Measurements from ENCODE around the gene ITGB5. TPM values are rescaled to one million over a fixed set of nuclear protein-coding genes. Genes with fewer than 3 reads are reported as not detected.

The ITGB5 gene
- total RNA-seq, 2 experiments from 2014 or later, result 0.34 to 0.97 TPM

DNA sequence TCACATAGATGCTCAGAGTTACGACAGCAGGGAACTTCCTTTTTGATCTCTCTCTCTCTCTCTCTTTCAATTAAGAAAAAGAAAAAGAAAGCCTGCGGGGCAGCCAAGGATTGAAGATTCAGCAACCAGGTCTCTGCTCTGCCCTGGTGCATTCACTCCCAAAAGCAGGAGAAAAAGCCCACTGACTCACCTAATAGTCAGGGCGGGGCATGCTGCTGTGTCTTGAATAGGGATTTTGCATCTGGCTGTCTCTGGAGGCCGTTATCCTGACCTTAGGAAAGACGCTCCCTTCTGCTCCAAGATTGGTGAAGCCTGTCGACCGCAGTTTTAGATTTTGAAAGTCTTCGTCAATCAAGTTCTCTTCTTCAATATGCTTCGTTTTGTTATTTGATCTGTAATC is 20.8 kb upstream of the ITGB5 start:
- H3K27ac Mint-ChIP-seq, result no peak overlapping the region
- H3K9me3 Mint-ChIP-seq, result no peaks in the 10 kb centered on the region
- no peaks in the 10 kb centered on the region for H3K4me1 Mint-ChIP-seq
- no peak overlapping the region for H3K4me3 Mint-ChIP-seq
- DNase-seq, result no peak
- H3K27me3 Mint-ChIP-seq, result peaks cover 11% of the 10 kb centered on the region
- H3K36me3 Mint-ChIP-seq, result no peaks in the 10 kb centered on the region

DNA sequence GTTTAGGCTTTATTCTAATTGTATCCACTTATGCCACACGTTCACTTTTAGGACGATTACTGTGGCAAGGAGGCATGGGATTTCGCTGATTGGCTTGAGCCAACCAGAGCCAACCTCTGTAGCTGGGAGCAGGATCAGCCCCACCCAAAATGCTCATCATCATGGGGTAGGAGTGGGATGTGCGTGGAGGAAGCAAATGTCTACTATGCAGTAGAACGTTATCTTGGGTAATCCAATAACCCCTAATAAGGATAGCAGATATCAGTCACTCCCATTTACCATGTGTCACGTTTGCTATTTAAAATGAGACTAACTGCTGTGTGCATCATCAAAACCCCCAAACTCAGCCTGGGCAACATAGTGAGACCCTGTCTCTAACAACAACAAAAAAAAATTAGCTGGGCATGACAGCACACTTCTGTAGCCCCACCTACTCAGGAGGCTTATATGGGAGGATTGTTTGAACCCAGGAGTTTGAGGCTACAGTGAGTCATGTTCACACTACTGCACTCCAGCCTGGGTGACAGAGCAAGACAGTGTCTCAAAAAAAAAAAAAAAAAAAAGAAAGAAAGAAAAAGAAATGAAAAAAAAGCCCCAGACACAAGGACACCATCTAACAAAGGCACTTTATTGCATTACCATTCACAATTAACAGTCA is 17.8 kb upstream of the ITGB5 start:
- Mint-ChIP-seq H3K4me3 (no peak overlapping the region), H3K9me3 (no peaks in the 10 kb centered on the region), H3K4me1 (peaks cover 7% of the 10 kb centered on the region), H3K36me3 (no peaks in the 10 kb centered on the region), H3K27me3 (peaks cover 17% of the 10 kb centered on the region), H3K27ac (no peak overlapping the region)
- no peak for DNase-seq

- Mint-ChIP-seq H3K27ac (no peak overlapping the region), H3K27me3 (peaks cover 17% of the 10 kb centered on the region), H3K9me3 (no peaks in the 10 kb centered on the region), H3K36me3 (no peaks in the 10 kb centered on the region), H3K4me3 (no peak overlapping the region), H3K4me1 (peaks cover 7% of the 10 kb centered on the region)
- DNase-seq, result no peak
Measured at GRCh38 chr3:124903896-124904834, 17.0 kb upstream of the ITGB5 start.

DNA sequence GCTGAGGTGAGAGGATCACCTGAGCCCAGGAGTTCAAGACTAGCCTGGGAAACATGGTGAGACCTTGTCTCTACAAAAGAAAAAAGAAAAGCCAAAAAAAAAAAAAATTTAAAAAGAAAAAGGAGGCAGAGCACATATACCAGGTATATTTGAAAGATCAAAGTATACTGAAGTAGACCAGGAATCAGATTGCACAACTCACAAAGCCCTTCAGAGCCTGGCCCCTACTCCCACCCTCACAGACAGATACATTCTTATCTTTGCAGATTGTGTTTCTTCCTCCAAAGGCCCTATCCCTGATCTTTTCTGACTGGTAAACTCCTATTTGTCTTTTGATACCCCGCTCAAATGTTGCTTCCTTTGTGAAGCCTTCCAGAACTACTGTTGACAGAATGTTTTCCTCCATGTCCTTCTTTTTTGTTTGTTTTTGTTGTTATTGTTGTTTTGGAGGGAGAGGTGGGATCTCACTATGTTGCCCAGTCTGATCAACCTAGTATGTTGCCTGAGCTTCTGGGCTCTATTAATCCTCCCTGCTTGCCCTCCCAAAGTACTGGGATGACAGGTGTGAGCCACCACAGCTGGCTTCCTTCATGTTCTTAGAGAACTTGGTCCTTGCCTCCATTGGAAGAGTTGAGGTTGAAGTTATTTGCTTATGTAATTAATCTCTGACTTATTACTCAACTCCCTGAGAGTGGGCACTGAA is 9.8 kb upstream of the ITGB5 start:
- no peaks in the 10 kb centered on the region for H3K36me3 Mint-ChIP-seq
- H3K4me3 Mint-ChIP-seq, result no peak overlapping the region
- H3K27me3 Mint-ChIP-seq, result peaks cover 3% of the 10 kb centered on the region
- no peaks in the 10 kb centered on the region for H3K9me3 Mint-ChIP-seq
- peaks cover 7% of the 10 kb centered on the region for H3K4me1 Mint-ChIP-seq
- no peak overlapping the region for H3K27ac Mint-ChIP-seq
- DNase-seq, result no peak

DNA sequence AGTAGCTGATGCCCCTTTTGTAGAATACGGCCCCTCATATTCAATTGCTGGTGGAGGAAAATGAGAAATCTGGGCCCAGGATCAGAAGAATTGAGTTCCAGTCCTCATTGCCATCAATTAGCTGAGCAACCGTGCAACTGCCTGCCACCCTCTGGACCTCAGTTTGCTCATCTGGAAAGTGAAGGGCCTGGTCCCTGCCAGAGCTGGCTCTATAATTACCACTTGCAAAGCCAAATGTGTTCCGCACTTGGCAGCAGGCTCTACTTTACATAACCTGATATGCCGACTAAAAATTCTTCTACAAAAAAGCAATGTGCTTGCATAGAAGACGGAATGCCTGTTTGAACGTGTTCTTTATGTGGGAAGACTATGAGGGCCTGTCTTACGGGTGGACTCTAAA is 8.6 kb upstream of the ITGB5 start:
- no peak for DNase-seq
- peaks cover 5% of the 10 kb centered on the region for H3K4me1 Mint-ChIP-seq
- peaks cover 2% of the 10 kb centered on the region for H3K27me3 Mint-ChIP-seq
- H3K36me3 Mint-ChIP-seq, result no peaks in the 10 kb centered on the region
- no peaks in the 10 kb centered on the region for H3K9me3 Mint-ChIP-seq
- H3K4me3 Mint-ChIP-seq, result no peak overlapping the region
- H3K27ac Mint-ChIP-seq, result no peak overlapping the region

DNA sequence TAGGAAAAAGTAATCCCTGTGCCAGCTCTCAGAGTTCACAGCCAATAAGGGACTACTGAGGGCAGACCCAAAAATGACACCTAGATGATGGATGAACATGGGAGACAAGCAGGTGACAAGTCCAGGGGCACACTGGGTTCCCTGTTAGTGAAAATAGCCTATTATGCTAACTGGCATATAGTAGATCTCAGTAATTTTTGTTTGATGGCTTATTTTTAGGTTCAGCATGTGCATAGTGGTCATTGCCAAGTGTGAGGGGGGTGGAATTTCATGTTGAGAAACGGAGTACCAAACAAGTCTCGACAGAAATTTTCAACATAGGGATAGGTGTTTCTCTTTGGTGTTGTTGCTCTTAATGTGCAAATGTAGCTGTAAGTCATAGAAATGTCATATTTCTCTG is 6.4 kb upstream of the ITGB5 start:
- no peak for DNase-seq
- H3K4me1 Mint-ChIP-seq, result no peaks in the 10 kb centered on the region
- no peaks in the 10 kb centered on the region for H3K9me3 Mint-ChIP-seq
- H3K27ac Mint-ChIP-seq, result no peak overlapping the region
- H3K4me3 Mint-ChIP-seq, result no peak overlapping the region
- H3K27me3 Mint-ChIP-seq, result peaks cover 22% of the 10 kb centered on the region
- no peaks in the 10 kb centered on the region for H3K36me3 Mint-ChIP-seq

DNA sequence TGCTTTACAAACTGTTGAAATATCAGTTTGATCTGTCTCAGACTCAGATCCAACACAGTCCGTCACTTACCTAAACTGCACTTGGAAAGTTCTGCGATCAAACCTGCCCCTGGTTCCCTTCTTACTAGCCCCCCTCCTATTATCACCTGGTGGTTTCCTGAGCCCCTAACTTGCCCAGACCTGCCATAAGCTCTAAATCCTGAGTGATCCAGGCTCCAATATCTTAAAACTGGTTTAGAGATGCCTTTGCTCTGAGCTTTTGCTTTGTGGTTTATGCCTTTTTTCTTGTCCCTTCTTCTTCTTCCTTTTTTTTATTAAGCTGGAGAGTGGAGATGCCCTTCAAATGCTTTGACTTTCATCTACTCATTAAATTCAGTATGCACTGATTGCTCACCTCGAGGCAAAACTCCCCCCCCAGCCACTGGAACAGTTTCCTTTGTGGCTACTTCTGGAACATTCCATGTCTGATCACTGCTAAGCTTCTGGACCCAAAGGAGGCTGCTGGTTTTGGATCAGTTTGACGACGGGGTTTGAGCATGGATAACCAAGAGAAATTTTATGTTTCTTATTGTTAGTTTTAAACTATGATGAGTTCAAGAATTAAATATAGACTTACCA is 3.5 kb upstream of the ITGB5 start:
- Mint-ChIP-seq H3K27me3 (peaks cover 39% of the 10 kb centered on the region), H3K27ac (no peak overlapping the region), H3K36me3 (no peaks in the 10 kb centered on the region), H3K4me1 (peaks cover 3% of the 10 kb centered on the region), H3K4me3 (no peak overlapping the region), H3K9me3 (no peaks in the 10 kb centered on the region)
- DNase-seq, result no peak

GRCh38 chr3:124888482-124889441 is 1.6 kb upstream of the ITGB5 start:
- peaks cover 58% of the 10 kb centered on the region for H3K27me3 Mint-ChIP-seq
- no peak for DNase-seq
- H3K36me3 Mint-ChIP-seq, result no peaks in the 10 kb centered on the region
- H3K4me3 Mint-ChIP-seq, result no peak overlapping the region
- no peak overlapping the region for H3K27ac Mint-ChIP-seq
- peaks cover 3% of the 10 kb centered on the region for H3K4me1 Mint-ChIP-seq
- no peaks in the 10 kb centered on the region for H3K9me3 Mint-ChIP-seq

DNA sequence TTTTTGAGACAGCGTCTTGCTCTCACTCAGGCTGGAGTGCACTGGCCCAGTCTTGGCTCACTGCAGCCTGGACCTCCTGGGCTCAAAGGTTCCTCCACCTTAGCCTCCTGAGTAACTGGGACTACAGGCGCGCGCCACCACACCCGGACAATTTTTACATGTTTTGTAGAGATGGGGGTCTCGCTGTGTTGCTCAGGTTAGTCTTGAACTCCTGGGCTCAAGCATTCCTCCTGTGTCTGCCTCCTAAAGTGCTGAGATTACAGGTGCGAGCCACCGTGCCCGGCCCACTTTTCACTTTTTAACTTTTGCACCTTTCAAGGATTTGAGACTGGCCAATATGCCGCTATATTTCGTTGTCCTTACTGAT is 750 bp upstream of the ITGB5 start:
- no peak for DNase-seq
- Mint-ChIP-seq H3K9me3 (no peaks in the 10 kb centered on the region), H3K36me3 (no peaks in the 10 kb centered on the region), H3K27me3 (peaks cover 62% of the 10 kb centered on the region), H3K4me3 (peak overlapping the region; percentile 64), H3K4me1 (peaks cover 3% of the 10 kb centered on the region), H3K27ac (no peak overlapping the region)

GRCh38 chr3:124886168-124887056 is 753 bp downstream of the ITGB5 start:
- Mint-ChIP-seq H3K4me1 (peaks cover 3% of the 10 kb centered on the region), H3K4me3 (peak overlapping the region; percentile 24), H3K9me3 (no peaks in the 10 kb centered on the region), H3K27me3 (peaks cover 70% of the 10 kb centered on the region), H3K36me3 (no peaks in the 10 kb centered on the region), H3K27ac (no peak overlapping the region)
- DNase-seq, result peak; percentile 60

GRCh38 chr3:124885466-124886167 is 1.5 kb downstream of the ITGB5 start:
- no peak overlapping the region for H3K27ac Mint-ChIP-seq
- H3K27me3 Mint-ChIP-seq, result peaks cover 67% of the 10 kb centered on the region
- no peaks in the 10 kb centered on the region for H3K9me3 Mint-ChIP-seq
- no peaks in the 10 kb centered on the region for H3K36me3 Mint-ChIP-seq
- peaks cover 3% of the 10 kb centered on the region for H3K4me1 Mint-ChIP-seq
- peak overlapping the region; percentile 24 for H3K4me3 Mint-ChIP-seq
- no peak for DNase-seq

- DNase-seq, result no peak
- Mint-ChIP-seq H3K4me3 (no peak overlapping the region), H3K36me3 (no peaks in the 10 kb centered on the region), H3K27ac (no peak overlapping the region), H3K9me3 (no peaks in the 10 kb centered on the region), H3K27me3 (peaks cover 59% of the 10 kb centered on the region), H3K4me1 (peaks cover 3% of the 10 kb centered on the region)
Measured at GRCh38 chr3:124884474-124885101, 2.6 kb downstream of the ITGB5 start.
